H54 (cell line): ENCODE data around the gene PHAF1.
"Not testable (repeated sequence)": the region's sequence is repeated elsewhere in the genome, so short reads cannot be mapped to it uniquely, and the experiment has no call there.

Experiments
- DNase-seq: peaks from one replicate; pipeline ENCODE4 v3.0.0; 2011; ENCODE audit warnings: low spot score, mixed read lengths; ENCODE audit not compliant: insufficient read length
- FAIRE-seq: peaks from 3 replicates; lab custom pipeline; 2011; peaks lifted over from hg19 to GRCh38; lab: Jason Lieb, UNC
- POLR2A ChIP-seq: IDR thresholded peaks from 2 replicates; pipeline ENCODE4 v1.6.1; 2011; ENCODE audit warnings: low read depth, mild to moderate bottlenecking, low read length

PHAF1 gene

GRCh38 chr16:67116388-67117311 is 6.9 kb downstream of the PHAF1 start:
- TF ChIP-seq POLR2A = no peak
- FAIRE-seq (no peak), DNase-seq (no peak)

- no peak for DNase-seq
- FAIRE-seq = no peak
- no peak for TF ChIP-seq POLR2A
These were observed 8.0 kb downstream of the PHAF1 start for GRCh38 chr16:67117716-67118115.

GRCh38 chr16:67120025-67120424 is 10.3 kb downstream of the PHAF1 start:
- DNase-seq (no peak), FAIRE-seq (no peak)
- TF ChIP-seq POLR2A = no peak

- DNase-seq, FAIRE-seq: not testable (repeated sequence)
These were observed 13.1 kb downstream of the PHAF1 start for GRCh38 chr16:67122799-67123198.

- no peak for TF ChIP-seq POLR2A
- DNase-seq = no peak
- no peak for FAIRE-seq
These were observed 18.7 kb downstream of the PHAF1 start for GRCh38 chr16:67128417-67128816.

- no peak for TF ChIP-seq POLR2A
- DNase-seq (no peak), FAIRE-seq (no peak)
These were observed 19.1 kb downstream of the PHAF1 start for GRCh38 chr16:67128887-67129286.

GRCh38 chr16:67129422-67129821 is 19.7 kb downstream of the PHAF1 start:
- DNase-seq (no peak), FAIRE-seq (no peak)
- TF ChIP-seq POLR2A = no peak

GRCh38 chr16:67137605-67138004 is 27.9 kb downstream of the PHAF1 start:
- DNase-seq (no peak), FAIRE-seq (no peak)
- no peak for TF ChIP-seq POLR2A

- DNase-seq (no peak), FAIRE-seq (no peak)
- no peak for TF ChIP-seq POLR2A
These were observed 31.6 kb downstream of the PHAF1 start for GRCh38 chr16:67141391-67141790.

GRCh38 chr16:67142342-67142741 is 32.6 kb downstream of the PHAF1 start:
- DNase-seq = no peak
- no peak for TF ChIP-seq POLR2A
- FAIRE-seq = no peak

GRCh38 chr16:67144943-67145342 is 35.2 kb downstream of the PHAF1 start:
- TF ChIP-seq POLR2A = no peak
- FAIRE-seq = no peak
- DNase-seq = no peak

GRCh38 chr16:67145746-67146145 is 36.0 kb downstream of the PHAF1 start:
- no peak for TF ChIP-seq POLR2A
- DNase-seq = no peak
- FAIRE-seq = no peak

GRCh38 chr16:67146523-67147357 is 37.0 kb downstream of the PHAF1 start:
- no peak for FAIRE-seq

GRCh38 chr16:67147437-67148140 is 37.8 kb downstream of the PHAF1 start:
- DNase-seq = no peak
- no peak for FAIRE-seq
- TF ChIP-seq POLR2A = no peak

More at GRCh38 chr16:67146523-67147357, 37.0 kb downstream of the PHAF1 start:
- DNase-seq = no peak
- TF ChIP-seq POLR2A = no peak
